Testis (tissue), 3 donors: ENCODE measurements around the gene UBE2V1. TPM values are rescaled to one million over a fixed set of nuclear protein-coding genes. Genes with fewer than 3 reads are reported as not detected.

Source experiments
- DNase-seq: peaks from one replicate; pipeline ENCODE4 v3.0.0-alpha.2; 2019
- H3K27ac ChIP-seq, 2 donors: fragments of 200-600 bp; sonication (generic); one replicate each; pipeline ENCODE4 v1.5.1; 2019
- H3K27me3 ChIP-seq: fragments of 200-600 bp; sonication (generic); one replicate; pipeline ENCODE4 v1.5.1; 2019
- H3K36me3 ChIP-seq: fragments of 200-600 bp; sonication (generic); one replicate; pipeline ENCODE4 v1.5.1; 2017; ENCODE audit warnings: low read depth; ENCODE audit errors: missing control alignments
- H3K4me1 ChIP-seq: fragments of 200-600 bp; sonication (generic); one replicate; pipeline ENCODE4 v1.5.1; 2019
- H3K4me3 ChIP-seq, 2 donors: fragments of 200-600 bp; sonication (generic); one replicate each; pipeline ENCODE4 v1.5.1; 2017 to 2019
- H3K9me3 ChIP-seq: fragments of 200-600 bp; sonication (generic); one replicate; pipeline ENCODE4 v1.5.1; 2017
- POLR2A ChIP-seq: fragments of 450-650 bp; IDR thresholded peaks from one replicate; pipeline ENCODE4 v1.6.1; 2017; ENCODE audit warnings: antibody characterized with exemption, mild to moderate bottlenecking, moderate library complexity
- WGBS, 2 donors: methylation state at CpG; one replicate each; pipeline ENCODE4 v1.1.5; 2018; 5-methylcytosine and 5-hydroxymethylcytosine counted together
- intact Hi-C: fragments of 100-400 bp; cut with DNase I; formaldehyde crosslinking; loops from one replicate; pipeline ENCODE4 v1.15.1; 2023; ENCODE audit warnings: low total_unique reads
- polyA plus RNA-seq: library from polyadenylated mRNA; stranded (reverse); fragments of 350-450 nt; fragmentation: Illumina TruSeq; extraction: RNeasy Lipid Tissue Mini Kit (QIAGEN cat#74804); gene quantifications from one replicate; pipeline ENCODE4 v1.2.3, GENCODE V29; 2014; ENCODE audit warnings: low read depth, low replicate concordance; ENCODE audit not compliant: insufficient read depth
- total RNA-seq, 2 donors: library from RNA; depleted of rRNA; stranded (reverse); fragments of >200 nt; gene quantifications; one replicate each; pipeline ENCODE4 v1.2.3, GENCODE V29; 2016
- TF ChIP-seq, protein P1 (sequence below), 3 experiments: fragments of 450-650 bp in 2 of 3; fragments of 200-600 bp in 1 of 3; sonication (generic) in 1 of 3; IDR thresholded peaks; one replicate each; pipeline ENCODE4 v1.5.1; 2016 to 2019; ENCODE audit warnings: antibody characterized with exemption in 3 of 3, mild to moderate bottlenecking in 2 of 3, moderate library complexity in 1 of 3

UBE2V1 gene
- total and polyA plus RNA-seq, 3 donors from 2014 or later = 78.1 to 121 (median 80.5) TPM

GRCh38 chr20:50062006-50062838 is 50.7 kb downstream of the UBE2V1 start:
- no peak overlapping the region for H3K27ac ChIP-seq
- TF ChIP-seq POLR2A = no peak
- TF ChIP-seq, protein P1, sequence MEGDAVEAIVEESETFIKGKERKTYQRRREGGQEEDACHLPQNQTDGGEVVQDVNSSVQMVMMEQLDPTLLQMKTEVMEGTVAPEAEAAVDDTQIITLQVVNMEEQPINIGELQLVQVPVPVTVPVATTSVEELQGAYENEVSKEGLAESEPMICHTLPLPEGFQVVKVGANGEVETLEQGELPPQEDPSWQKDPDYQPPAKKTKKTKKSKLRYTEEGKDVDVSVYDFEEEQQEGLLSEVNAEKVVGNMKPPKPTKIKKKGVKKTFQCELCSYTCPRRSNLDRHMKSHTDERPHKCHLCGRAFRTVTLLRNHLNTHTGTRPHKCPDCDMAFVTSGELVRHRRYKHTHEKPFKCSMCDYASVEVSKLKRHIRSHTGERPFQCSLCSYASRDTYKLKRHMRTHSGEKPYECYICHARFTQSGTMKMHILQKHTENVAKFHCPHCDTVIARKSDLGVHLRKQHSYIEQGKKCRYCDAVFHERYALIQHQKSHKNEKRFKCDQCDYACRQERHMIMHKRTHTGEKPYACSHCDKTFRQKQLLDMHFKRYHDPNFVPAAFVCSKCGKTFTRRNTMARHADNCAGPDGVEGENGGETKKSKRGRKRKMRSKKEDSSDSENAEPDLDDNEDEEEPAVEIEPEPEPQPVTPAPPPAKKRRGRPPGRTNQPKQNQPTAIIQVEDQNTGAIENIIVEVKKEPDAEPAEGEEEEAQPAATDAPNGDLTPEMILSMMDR (IDR thresholded peaks at IDR 0.05) = no peak
- no peaks in the 10 kb centered on the region for H3K4me1 ChIP-seq
- H3K27me3 ChIP-seq = no peaks in the 10 kb centered on the region
- no peaks in the 10 kb centered on the region for H3K36me3 ChIP-seq
- intact Hi-C loops = no loop called here
- H3K4me3 ChIP-seq = no peak overlapping the region
- H3K9me3 ChIP-seq = no peaks in the 10 kb centered on the region
- DNase-seq = no peak
- 84 to 89% methylated on average over 12 to 13 of the region's 13 CpGs for WGBS, 2 donors

GRCh38 chr20:50061151-50062005 is 51.6 kb downstream of the UBE2V1 start:
- Histone ChIP-seq H3K27me3 (no peaks in the 10 kb centered on the region), H3K9me3 (no peaks in the 10 kb centered on the region), H3K4me3 (no peak overlapping the region), H3K36me3 (no peaks in the 10 kb centered on the region), H3K4me1 (no peaks in the 10 kb centered on the region), H3K27ac (no peak overlapping the region)
- DNase-seq = no peak
- intact Hi-C loops = no loop called here
- WGBS, 2 donors = 91 to 93% methylated on average over 6 of the region's 6 CpGs
- TF ChIP-seq, protein P1 (IDR thresholded peaks at IDR 0.05) = no peak
- no peak for TF ChIP-seq POLR2A

- no peak overlapping the region for H3K4me3 ChIP-seq
- 75 to 84% methylated on average over 11 of the region's 11 CpGs for WGBS, 2 donors
- H3K4me1 ChIP-seq = peaks cover 14% of the 10 kb centered on the region
- DNase-seq = no peak
- TF ChIP-seq, protein P1 (IDR thresholded peaks at IDR 0.05) = no peak
- no peak for TF ChIP-seq POLR2A
- intact Hi-C loops = no loop called here
- no peaks in the 10 kb centered on the region for H3K9me3 ChIP-seq
- H3K36me3 ChIP-seq = no peaks in the 10 kb centered on the region
- H3K27me3 ChIP-seq = no peaks in the 10 kb centered on the region
- no peak overlapping the region for H3K27ac ChIP-seq
These were observed 54.1 kb downstream of the UBE2V1 start for GRCh38 chr20:50058662-50059402.

DNA sequence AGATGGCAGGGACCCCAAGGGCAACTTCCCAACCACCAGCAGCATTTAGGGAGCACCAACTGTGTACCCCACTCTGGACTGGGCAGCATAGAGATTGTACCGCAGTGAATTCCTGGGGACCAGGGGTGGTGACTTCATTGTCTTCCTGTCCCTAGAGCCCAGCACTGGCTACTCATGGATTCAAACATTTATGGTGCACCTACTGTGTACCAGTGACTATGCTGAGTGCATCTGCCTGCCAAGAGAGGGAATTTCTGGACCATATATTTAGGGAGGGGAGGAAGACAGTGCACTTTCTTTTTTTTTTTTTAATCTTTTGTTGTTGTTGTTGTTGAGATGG is 55.3 kb downstream of the UBE2V1 start:
- Histone ChIP-seq H3K36me3 (no peaks in the 10 kb centered on the region), H3K4me1 (peaks cover 26% of the 10 kb centered on the region), H3K27ac (no peak overlapping the region), H3K9me3 (no peaks in the 10 kb centered on the region), H3K4me3 (no peak overlapping the region), H3K27me3 (no peaks in the 10 kb centered on the region)
- 94% methylated on average over 1 of the region's 1 CpG; no CpG with 5 or more reads in 1 of the 2 donors for WGBS, 2 donors
- no peak for DNase-seq
- TF ChIP-seq, protein P1 (IDR thresholded peaks at IDR 0.05) = no peak
- no peak for TF ChIP-seq POLR2A
- intact Hi-C loops = no loop called here
